Keratinocyte (primary cell): ENCODE measurements around the gene BAIAP2L2.

Source experiments
- EZH2 ChIP-seq: IDR thresholded peaks from one replicate; pipeline ENCODE4 v1.6.1; 2012; ENCODE audit warnings: inconsistent platforms, mild to moderate bottlenecking, low read length, moderate library complexity
- TF ChIP-seq, protein P1 (sequence below), 3 experiments: IDR thresholded peaks in 1 of 3; conservative IDR thresholded peaks in 1 of 3; optimal IDR thresholded peaks in 1 of 3; 2 replicates in 2 of 3; 3 replicates in 1 of 3; pipeline versions ENCODE3 to v1.5.1; 2011; ENCODE audit warnings: low read length in 3 of 3, mild to moderate bottlenecking in 3 of 3, moderate library complexity in 2 of 3, control low read depth in 1 of 3, inconsistent platforms in 1 of 3; ENCODE audit not compliant: insufficient read depth in 2 of 3; ENCODE audit errors: extremely low read depth in 1 of 3

DNA sequence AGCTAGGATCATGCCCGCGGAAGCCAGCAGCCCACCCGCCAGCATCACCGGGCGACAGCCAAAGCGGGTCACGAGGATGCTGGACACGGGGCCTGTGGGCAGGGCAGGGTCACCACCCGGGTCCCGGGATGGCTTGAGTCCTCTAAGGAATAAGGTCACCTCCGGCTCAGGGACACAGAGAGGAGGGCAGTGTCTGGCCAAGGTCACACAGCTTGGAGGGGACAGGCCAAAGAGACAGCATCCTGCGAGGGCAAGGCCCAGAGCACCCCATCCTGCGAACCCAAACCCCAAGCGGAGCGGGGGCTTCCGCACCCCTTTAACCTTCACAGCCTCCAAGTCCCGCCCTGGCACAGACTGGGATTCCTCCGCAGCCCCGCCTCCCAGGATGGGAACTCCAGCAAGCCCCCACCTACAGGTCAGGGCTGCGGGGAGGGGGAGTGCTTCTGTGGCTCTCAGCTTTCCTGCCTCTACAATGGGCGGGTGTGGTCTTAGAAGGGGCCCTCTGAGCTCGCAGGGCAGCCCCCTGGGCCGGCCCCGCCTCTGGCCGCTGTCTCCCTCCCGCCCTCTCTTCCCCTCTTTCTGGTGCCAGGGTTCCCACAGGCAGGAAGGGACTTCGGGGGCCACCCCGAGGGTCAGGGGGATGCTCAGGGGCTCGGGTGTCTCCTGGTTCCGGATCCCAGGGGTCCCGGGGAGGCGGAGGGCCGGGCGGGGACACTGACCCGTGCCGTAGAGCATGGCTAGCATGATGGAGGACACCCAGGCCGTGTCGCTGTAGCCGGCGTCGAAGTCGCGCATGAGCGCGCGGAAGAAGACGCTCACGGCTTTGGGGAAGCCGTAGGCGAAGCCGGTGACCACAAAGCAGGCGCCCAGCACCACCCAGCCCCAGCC, 28.3 kb downstream of the BAIAP2L2 start:
- TF ChIP-seq EZH2 = peak; percentile 66
- TF ChIP-seq, protein P1, sequence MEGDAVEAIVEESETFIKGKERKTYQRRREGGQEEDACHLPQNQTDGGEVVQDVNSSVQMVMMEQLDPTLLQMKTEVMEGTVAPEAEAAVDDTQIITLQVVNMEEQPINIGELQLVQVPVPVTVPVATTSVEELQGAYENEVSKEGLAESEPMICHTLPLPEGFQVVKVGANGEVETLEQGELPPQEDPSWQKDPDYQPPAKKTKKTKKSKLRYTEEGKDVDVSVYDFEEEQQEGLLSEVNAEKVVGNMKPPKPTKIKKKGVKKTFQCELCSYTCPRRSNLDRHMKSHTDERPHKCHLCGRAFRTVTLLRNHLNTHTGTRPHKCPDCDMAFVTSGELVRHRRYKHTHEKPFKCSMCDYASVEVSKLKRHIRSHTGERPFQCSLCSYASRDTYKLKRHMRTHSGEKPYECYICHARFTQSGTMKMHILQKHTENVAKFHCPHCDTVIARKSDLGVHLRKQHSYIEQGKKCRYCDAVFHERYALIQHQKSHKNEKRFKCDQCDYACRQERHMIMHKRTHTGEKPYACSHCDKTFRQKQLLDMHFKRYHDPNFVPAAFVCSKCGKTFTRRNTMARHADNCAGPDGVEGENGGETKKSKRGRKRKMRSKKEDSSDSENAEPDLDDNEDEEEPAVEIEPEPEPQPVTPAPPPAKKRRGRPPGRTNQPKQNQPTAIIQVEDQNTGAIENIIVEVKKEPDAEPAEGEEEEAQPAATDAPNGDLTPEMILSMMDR (optimal IDR thresholded peaks at IDR 0.05 in 1 of 3, IDR thresholded peaks at IDR 0.05 in 1 of 3, conservative IDR thresholded peaks at IDR 0.05 in 1 of 3; ENCODE audit: extremely low read depth in 1 of 3, insufficient read depth in 2 of 3, low read length in 3 of 3) = no peak
